Adipocyte (in vitro differentiated cells): Measurements from ENCODE around the gene IL15RA.
"Not testable (repeated sequence)": the region's sequence is repeated elsewhere in the genome, so short reads cannot be mapped to it uniquely, and the experiment has no call there.

Experiments used
- DNase-seq: peaks from one replicate; pipeline ENCODE4 v3.0.0-alpha.2; 2015; ENCODE audit warnings: low read depth
- H3K27me3 ChIP-seq: replicated peaks from 2 replicates; pipeline ENCODE4 v1.7.0; 2013; ENCODE audit warnings: mild to moderate bottlenecking, low read length, moderate library complexity; ENCODE audit not compliant: control insufficient read depth, insufficient read depth
- H3K36me3 ChIP-seq: 2 replicates; pipeline ENCODE4 v1.7.0; 2013; ENCODE audit warnings: low read length, mild to moderate bottlenecking, moderate library complexity; ENCODE audit not compliant: control insufficient read depth, insufficient read depth, severe bottlenecking
- H3K4me1 ChIP-seq: 2 replicates; pipeline ENCODE4 v1.7.0; 2013; ENCODE audit warnings: mild to moderate bottlenecking, low read length, moderate library complexity; ENCODE audit not compliant: control insufficient read depth, insufficient read depth
- H3K4me3 ChIP-seq: 2 replicates; pipeline ENCODE4 v1.7.0; 2013; ENCODE audit warnings: mild to moderate bottlenecking, low read length, moderate library complexity
- H3K9ac ChIP-seq: 2 replicates; pipeline ENCODE4 v1.7.0; 2013; ENCODE audit warnings: mild to moderate bottlenecking, low read length, moderate library complexity
- H3K9me3 ChIP-seq: 2 replicates; pipeline ENCODE4 v1.7.0; 2013; ENCODE audit warnings: mild to moderate bottlenecking, low read length, moderate library complexity; ENCODE audit not compliant: control insufficient read depth

Gene IL15RA

GRCh38 chr10:6005856-6006395 lies 28.6 kb upstream of the IL15RA start:
- peaks cover 11% of the 10 kb centered on the region for H3K9me3 ChIP-seq

GRCh38 chr10:6005161-6005804 lies 27.9 kb upstream of the IL15RA start:
- H3K27me3 ChIP-seq: peaks cover 12% of the 10 kb centered on the region
- not testable (repeated sequence) for H3K36me3 ChIP-seq, DNase-seq, H3K9ac ChIP-seq, H3K4me3 ChIP-seq
- H3K9me3 ChIP-seq: peaks cover 11% of the 10 kb centered on the region
- peaks cover 19% of the 10 kb centered on the region for H3K4me1 ChIP-seq

More at GRCh38 chr10:6005856-6006395, 28.6 kb upstream of the IL15RA start:
- Histone ChIP-seq H3K36me3 (no peaks in the 10 kb centered on the region), H3K9ac (no peak overlapping the region), H3K4me3 (no peak overlapping the region), H3K27me3 (peaks cover 7% of the 10 kb centered on the region), H3K4me1 (peaks cover 19% of the 10 kb centered on the region)
- DNase-seq: no peak

GRCh38 chr10:6002809-6003510 lies 25.6 kb upstream of the IL15RA start:
- H3K4me1 ChIP-seq: no peaks in the 10 kb centered on the region
- H3K9ac ChIP-seq: no peak overlapping the region
- H3K27me3 ChIP-seq: peaks cover 18% of the 10 kb centered on the region
- no peak overlapping the region for H3K4me3 ChIP-seq
- H3K9me3 ChIP-seq: peaks cover 11% of the 10 kb centered on the region
- DNase-seq: no peak
- H3K36me3 ChIP-seq: no peaks in the 10 kb centered on the region

- Histone ChIP-seq H3K9me3 (peaks cover 2% of the 10 kb centered on the region), H3K36me3 (no peaks in the 10 kb centered on the region), H3K9ac (no peak overlapping the region), H3K4me1 (no peaks in the 10 kb centered on the region), H3K27me3 (peaks cover 11% of the 10 kb centered on the region), H3K4me3 (no peak overlapping the region)
- DNase-seq: no peak
These were observed 22.3 kb upstream of the IL15RA start for GRCh38 chr10:5999440-6000165.

GRCh38 chr10:5996696-5997095 lies 19.4 kb upstream of the IL15RA start:
- no peak for DNase-seq
- Histone ChIP-seq H3K27me3 (peaks cover 11% of the 10 kb centered on the region), H3K4me1 (no peaks in the 10 kb centered on the region), H3K9me3 (peaks cover 23% of the 10 kb centered on the region), H3K9ac (no peak overlapping the region), H3K36me3 (no peaks in the 10 kb centered on the region), H3K4me3 (no peak overlapping the region)

GRCh38 chr10:5992398-5992797 lies 15.1 kb upstream of the IL15RA start:
- DNase-seq: no peak
- H3K36me3 ChIP-seq: no peaks in the 10 kb centered on the region
- H3K27me3 ChIP-seq: no peaks in the 10 kb centered on the region
- no peak overlapping the region for H3K9ac ChIP-seq
- H3K4me3 ChIP-seq: no peak overlapping the region
- H3K9me3 ChIP-seq: peaks cover 29% of the 10 kb centered on the region
- H3K4me1 ChIP-seq: peaks cover 7% of the 10 kb centered on the region

- Histone ChIP-seq H3K9ac (no peak overlapping the region), H3K27me3 (no peaks in the 10 kb centered on the region), H3K36me3 (no peaks in the 10 kb centered on the region), H3K9me3 (peaks cover 29% of the 10 kb centered on the region), H3K4me1 (peaks cover 14% of the 10 kb centered on the region), H3K4me3 (no peak overlapping the region)
- no peak for DNase-seq
These were observed 14.4 kb upstream of the IL15RA start for GRCh38 chr10:5991708-5992107.

GRCh38 chr10:5989756-5990155 lies 12.4 kb upstream of the IL15RA start:
- Histone ChIP-seq H3K27me3 (no peaks in the 10 kb centered on the region), H3K4me1 (peaks cover 23% of the 10 kb centered on the region), H3K9ac (no peak overlapping the region), H3K4me3 (no peak overlapping the region), H3K36me3 (no peaks in the 10 kb centered on the region), H3K9me3 (peaks cover 29% of the 10 kb centered on the region)
- no peak for DNase-seq

GRCh38 chr10:5988336-5988920 lies 11.1 kb upstream of the IL15RA start:
- Histone ChIP-seq H3K4me1 (peaks cover 23% of the 10 kb centered on the region), H3K36me3 (no peaks in the 10 kb centered on the region), H3K27me3 (no peaks in the 10 kb centered on the region), H3K4me3 (no peak overlapping the region), H3K9me3 (peaks cover 17% of the 10 kb centered on the region), H3K9ac (no peak overlapping the region)
- DNase-seq: no peak

- Histone ChIP-seq H3K4me1 (peaks cover 23% of the 10 kb centered on the region), H3K9ac (no peak overlapping the region), H3K36me3 (no peaks in the 10 kb centered on the region), H3K4me3 (no peak overlapping the region), H3K9me3 (peaks cover 16% of the 10 kb centered on the region), H3K27me3 (no peaks in the 10 kb centered on the region)
- DNase-seq: no peak
These were observed 10.4 kb upstream of the IL15RA start for GRCh38 chr10:5987747-5988146.

- Histone ChIP-seq H3K4me3 (no peak overlapping the region), H3K27me3 (no peaks in the 10 kb centered on the region), H3K36me3 (no peaks in the 10 kb centered on the region), H3K9ac (no peak overlapping the region), H3K4me1 (peaks cover 23% of the 10 kb centered on the region), H3K9me3 (no peaks in the 10 kb centered on the region)
- DNase-seq: no peak
These were observed 7.7 kb upstream of the IL15RA start for GRCh38 chr10:5985029-5985428.
